HUDEP-2 (cell line): Measurements from ENCODE around the gene IRS2.

Experiments used
- DNase-seq, 76 experiments: peaks; one replicate each; lab custom pipeline; 2025; ENCODE audit not compliant: unreplicated experiment in 76 of 76; lab: John Stamatoyannopoulos, UW

Gene IRS2

DNA sequence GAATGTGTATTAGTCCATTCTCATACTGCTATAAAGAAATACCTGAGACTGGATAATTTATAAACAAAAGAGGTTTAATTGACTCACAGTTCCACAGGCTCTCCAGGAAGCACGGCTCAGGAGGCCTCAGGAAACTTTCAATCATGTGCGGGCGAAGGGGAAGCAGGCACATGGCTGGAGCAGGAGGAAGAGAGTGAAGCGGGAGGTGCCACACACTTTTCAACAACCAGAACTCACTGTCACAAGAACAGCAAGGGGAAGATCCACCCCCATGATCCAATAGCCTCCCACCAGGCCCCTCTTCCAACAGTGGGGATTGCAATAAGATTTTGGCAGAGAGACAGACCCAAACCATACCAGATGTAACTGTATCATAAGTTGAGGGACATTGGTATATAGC lies 72.7 kb downstream of the IRS2 start:
- DNase-seq: no peak

DNA sequence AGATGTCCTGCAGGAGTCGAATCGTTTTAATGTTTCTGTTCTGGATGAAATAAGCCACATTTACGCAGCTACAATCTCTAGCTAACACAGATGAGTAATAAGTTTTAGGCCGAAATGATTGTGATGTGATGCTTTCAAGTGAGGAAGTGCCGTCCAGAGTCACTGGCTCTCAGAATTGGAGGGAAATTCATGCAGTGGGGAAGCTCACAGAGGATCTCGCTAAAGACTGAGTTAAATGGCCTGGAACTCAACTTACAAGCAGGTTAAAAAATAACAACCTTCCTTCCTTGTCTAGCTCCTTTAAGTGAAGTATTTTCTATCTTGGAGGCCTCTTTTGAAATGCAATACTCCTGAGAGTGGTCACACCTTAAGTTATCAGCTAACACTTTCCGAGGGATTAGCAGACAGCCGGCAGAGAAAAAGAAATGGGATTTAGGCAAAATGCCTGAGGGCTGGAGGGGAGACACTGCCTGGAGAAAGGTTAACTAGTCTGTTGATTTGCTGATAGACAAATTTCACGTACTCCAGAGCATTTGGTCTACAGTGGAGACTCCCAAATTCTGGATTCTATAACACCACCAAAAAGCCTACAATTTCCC lies 74.2 kb downstream of the IRS2 start:
- DNase-seq: no peak

DNA sequence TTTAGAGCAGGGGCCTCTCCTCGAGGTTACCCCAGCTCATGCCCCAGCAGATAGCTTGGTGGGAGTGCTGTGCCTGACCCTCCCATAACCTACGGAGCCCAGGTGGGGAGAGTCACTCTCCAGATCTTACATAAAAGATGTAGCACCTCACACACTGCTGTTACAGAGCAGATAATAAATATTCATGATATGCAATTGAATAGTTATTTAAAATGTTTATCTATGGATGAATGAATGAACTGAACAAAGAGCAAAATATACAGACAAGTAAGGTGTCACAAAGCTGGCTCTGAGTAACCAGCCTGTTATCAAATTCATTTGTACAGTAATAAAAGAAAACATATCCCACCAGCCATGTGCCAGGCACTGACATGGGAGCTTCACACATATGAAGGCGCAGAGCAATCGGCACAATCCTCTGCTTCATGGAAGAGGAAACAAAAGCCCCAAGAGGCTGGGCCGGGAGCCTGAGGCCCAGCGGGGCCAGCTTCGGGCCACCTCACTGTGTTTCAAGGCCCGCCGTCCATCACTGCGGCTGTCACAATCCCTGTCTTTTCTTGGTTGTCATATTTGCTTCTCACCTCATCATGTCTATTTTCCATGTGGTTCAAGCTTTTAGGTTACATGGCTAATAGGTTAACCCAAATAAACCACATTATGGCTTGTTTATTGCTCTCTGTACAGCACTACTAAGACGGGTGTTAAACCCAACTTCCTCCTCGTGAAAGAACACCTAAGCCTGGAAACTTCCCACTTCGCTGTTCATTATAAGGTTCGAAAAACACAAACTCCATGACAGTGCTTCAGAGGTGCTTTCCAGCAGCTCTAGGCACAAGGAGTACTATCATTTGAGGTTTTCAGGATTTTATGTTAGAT lies 78.4 kb downstream of the IRS2 start:
- no peak for DNase-seq

DNA sequence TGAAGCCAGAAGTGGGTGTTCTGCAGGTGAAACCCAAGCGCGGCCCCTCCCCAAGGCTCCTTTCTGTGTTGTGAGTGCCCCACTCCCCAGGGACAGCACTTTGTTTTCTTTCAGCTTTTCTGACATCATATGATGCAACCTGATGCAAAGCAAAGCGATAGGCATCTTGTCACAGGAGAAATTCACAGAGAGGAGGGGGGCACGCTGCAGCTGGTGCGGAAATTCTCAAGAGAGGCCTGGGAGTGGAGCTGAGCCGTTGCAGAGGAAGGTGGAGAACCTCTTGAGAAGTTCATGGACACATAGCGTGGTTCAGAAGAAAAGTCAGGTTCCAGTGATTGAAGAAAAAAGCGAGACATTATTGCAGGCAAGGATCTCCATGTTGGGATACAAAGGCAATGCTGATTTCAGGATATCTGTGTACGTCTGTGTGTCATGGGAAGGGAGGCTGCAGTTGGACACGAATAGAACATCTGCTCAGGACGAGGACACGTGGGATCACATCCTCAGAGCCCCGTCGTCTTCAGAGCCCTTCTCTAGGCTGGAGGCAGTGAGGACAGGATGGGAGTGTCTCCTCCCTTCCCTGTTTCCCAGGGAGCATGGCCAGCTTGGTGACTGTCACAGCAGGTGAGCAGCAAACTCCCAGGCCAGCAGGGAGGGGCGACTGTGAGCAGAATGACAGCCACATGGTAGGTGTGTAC lies 79.2 kb downstream of the IRS2 start:
- no peak for DNase-seq

DNA sequence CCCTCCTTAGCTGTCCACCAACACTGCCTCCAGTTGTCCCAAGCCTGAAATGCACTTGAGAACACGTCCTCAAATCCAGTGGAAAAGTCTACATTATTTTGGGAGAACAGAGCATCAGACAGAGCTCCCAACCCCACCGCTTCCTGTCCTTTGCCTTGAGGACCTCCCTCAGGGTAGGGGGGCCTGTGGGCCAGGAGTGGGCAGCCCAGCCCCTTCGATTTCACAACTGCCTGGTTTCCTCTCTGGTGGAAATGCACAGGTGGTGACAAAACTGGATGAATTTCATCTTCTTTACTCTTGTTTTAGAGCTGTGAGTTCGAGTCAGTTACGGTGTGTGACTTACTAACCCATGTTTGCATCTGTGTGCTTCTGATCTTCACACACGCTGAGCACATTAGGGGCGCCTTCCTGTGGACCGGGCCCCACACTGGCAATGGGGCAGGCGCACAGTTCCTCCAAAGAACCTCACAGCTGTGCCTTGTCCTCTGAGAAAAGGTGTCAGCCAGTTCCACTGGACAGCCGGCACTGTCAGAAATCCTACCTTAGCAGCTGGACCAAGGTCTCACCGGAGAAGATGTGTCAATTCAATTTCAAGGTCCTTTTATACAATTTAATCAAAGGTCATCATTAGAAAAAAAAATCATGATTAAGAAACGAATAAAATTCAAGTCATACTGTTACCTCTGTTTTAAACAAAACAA lies 80.2 kb downstream of the IRS2 start:
- no peak for DNase-seq

DNA sequence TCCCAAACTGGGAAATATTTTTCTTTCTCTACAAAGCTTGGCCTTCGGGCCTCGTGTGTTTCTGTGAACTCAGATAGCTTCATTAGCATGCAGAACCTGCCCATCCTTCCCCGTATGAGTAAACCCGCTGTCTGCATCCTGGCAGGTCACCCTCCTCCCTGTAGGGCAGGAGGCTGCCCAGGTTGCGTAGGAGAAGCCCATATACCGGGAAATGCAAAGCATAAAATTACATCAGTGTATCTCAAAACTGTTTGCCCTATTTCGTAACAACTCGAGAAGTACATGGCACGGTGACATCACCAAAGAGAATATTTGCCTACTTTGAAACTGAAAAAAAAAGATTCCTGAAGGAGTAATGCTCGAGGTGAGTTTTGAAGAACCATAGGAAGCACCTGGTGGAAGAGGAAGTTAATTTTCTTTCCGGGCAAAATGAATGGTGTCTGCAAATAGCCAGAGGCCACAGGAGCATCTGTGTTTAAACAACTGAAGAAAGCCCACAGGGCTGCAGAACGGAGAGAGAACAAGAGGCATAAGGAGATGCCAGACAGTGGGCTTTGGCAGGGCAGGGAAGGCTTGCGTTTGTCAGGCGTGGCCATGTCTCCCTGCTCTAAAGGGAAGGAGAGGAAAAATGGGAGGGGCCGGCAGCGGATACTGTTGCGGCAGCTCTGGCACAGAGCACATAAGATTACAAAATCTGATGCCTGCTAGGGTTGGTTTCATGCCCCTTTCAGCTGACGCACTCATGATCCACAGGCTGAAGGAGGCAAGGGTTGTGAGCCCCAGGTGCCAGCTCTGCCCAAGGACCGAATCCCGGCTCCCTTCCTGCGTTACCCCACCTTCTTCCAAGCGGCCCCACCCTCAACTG lies 81.4 kb downstream of the IRS2 start:
- no peak for DNase-seq

DNA sequence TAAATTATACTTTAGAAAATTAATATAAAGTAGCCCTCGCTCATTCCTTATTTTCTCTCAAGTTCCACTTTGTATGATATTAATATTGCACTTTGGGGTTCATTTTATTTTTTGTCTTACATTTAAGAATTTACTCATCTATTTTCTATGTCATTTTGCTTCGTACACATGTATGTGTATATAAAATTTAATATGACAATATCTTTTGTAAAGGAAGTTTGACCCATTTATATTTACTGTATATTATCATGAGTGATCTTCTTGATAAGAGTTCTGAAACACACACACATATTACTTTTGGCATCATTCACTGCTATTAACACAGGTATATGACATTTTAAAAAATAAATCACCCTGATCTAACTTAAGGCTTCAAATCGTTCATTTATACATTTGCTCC lies 83.1 kb downstream of the IRS2 start:
- DNase-seq: no peak
